DND-41 (cell line): ENCODE data around the gene PCDH8.

Source experiments
- ATAC-seq: fragments of 200-7000 bp; cut with Tn5 transposase; 3 replicates; pipeline ENCODE4 v1.9.1; 2021; ENCODE audit warnings: low read depth; ENCODE audit not compliant: insufficient read depth
- DNase-seq: peaks from one replicate; pipeline ENCODE4 v3.0.0-alpha.2; 2020
- H2AFZ ChIP-seq: 2 replicates; pipeline ENCODE4 v1.6.0; 2012; ENCODE audit warnings: low read depth, low read length
- H3K27ac ChIP-seq: 2 replicates; pipeline ENCODE4 v1.5.1; 2012; ENCODE audit warnings: low read length, inconsistent platforms
- H3K27me3 ChIP-seq: fragments of 200-600 bp; sonication (generic); 2 replicates; pipeline ENCODE4 v1.6.0; 2012; ENCODE audit warnings: low read length, mild to moderate bottlenecking, inconsistent platforms; ENCODE audit not compliant: insufficient read depth, poor library complexity
- H3K36me3 ChIP-seq: 2 replicates; pipeline ENCODE4 v1.5.1; 2012; ENCODE audit warnings: low read length, inconsistent platforms; ENCODE audit not compliant: insufficient read depth
- H3K4me1 ChIP-seq: 2 replicates; pipeline ENCODE4 v1.5.1; 2012; ENCODE audit warnings: mild to moderate bottlenecking, low read length; ENCODE audit not compliant: insufficient read depth
- H3K4me2 ChIP-seq: 2 replicates; pipeline ENCODE4 v1.6.0; 2012; ENCODE audit warnings: mild to moderate bottlenecking, moderate library complexity, low read length, inconsistent platforms; ENCODE audit not compliant: insufficient read depth
- H3K4me3 ChIP-seq, 2 experiments: fragments of 200-600 bp in 1 of 2; shearing (Covaris generic) in 1 of 2; 2 replicates each; pipeline ENCODE4 v1.5.1; 2012 to 2016; ENCODE audit warnings: inconsistent platforms in 2 of 2, low read length in 2 of 2, mild to moderate bottlenecking in 2 of 2, low read depth in 1 of 2, moderate library complexity in 1 of 2
- H3K79me2 ChIP-seq: 2 replicates; pipeline ENCODE4 v1.6.0; 2012; ENCODE audit warnings: low read length, inconsistent platforms; ENCODE audit not compliant: insufficient read depth
- H3K9ac ChIP-seq: 2 replicates; pipeline ENCODE4 v1.6.0; 2012; ENCODE audit warnings: low read depth, mild to moderate bottlenecking, inconsistent platforms, low read length, moderate library complexity
- H3K9me3 ChIP-seq: 2 replicates; pipeline ENCODE4 v1.5.1; 2012; ENCODE audit warnings: low read length, moderate library complexity, mild to moderate bottlenecking, inconsistent platforms; ENCODE audit not compliant: insufficient read depth, severe bottlenecking
- H4K20me1 ChIP-seq: 2 replicates; pipeline ENCODE4 v1.6.0; 2012; ENCODE audit warnings: low read length; ENCODE audit not compliant: insufficient read depth
- EZH2 ChIP-seq: IDR thresholded peaks from 3 replicates; pipeline ENCODE4 v1.6.1; 2012; ENCODE audit warnings: borderline replicate concordance, low read depth, mild to moderate bottlenecking, moderate library complexity, low read length, inconsistent platforms; ENCODE audit not compliant: severe bottlenecking
- TF ChIP-seq, protein P1 (sequence below): IDR thresholded peaks from 2 replicates; pipeline ENCODE4 v1.5.1; 2012; ENCODE audit warnings: borderline replicate concordance, low read length, moderate library complexity, mild to moderate bottlenecking; ENCODE audit not compliant: poor library complexity, severe bottlenecking; ENCODE audit errors: extremely low read depth

PCDH8 gene

DNA sequence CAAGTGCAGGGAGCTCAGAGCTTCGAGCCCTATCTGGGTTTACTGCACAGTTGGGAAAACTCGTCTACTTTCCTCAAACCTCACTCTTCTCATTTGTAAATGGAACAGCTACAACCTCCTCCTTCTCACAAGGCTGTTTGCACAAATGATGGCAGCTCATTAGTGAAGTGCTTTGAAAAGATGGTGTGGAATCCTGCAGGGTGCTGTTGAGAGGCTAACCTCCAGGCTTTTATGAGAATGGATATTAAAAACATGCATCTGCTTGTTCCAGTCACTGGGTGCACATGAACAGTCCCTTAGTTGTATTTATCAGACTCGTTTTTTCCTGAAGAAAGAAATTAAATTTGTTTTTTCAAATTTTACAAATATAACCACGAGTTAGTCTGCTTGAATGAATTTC lies 36.6 kb downstream of the PCDH8 start:
- no peak overlapping the region for H3K9ac ChIP-seq
- no peaks in the 10 kb centered on the region for H3K27me3 ChIP-seq
- H2AFZ ChIP-seq, result no peak overlapping the region
- DNase-seq (no peak), ATAC-seq (no peak)
- H4K20me1 ChIP-seq, result no peaks in the 10 kb centered on the region
- H3K27ac ChIP-seq, result no peak overlapping the region
- H3K4me2 ChIP-seq, result no peak overlapping the region
- no peaks in the 10 kb centered on the region for H3K9me3 ChIP-seq
- H3K79me2 ChIP-seq, result no peaks in the 10 kb centered on the region
- TF ChIP-seq, protein P1, sequence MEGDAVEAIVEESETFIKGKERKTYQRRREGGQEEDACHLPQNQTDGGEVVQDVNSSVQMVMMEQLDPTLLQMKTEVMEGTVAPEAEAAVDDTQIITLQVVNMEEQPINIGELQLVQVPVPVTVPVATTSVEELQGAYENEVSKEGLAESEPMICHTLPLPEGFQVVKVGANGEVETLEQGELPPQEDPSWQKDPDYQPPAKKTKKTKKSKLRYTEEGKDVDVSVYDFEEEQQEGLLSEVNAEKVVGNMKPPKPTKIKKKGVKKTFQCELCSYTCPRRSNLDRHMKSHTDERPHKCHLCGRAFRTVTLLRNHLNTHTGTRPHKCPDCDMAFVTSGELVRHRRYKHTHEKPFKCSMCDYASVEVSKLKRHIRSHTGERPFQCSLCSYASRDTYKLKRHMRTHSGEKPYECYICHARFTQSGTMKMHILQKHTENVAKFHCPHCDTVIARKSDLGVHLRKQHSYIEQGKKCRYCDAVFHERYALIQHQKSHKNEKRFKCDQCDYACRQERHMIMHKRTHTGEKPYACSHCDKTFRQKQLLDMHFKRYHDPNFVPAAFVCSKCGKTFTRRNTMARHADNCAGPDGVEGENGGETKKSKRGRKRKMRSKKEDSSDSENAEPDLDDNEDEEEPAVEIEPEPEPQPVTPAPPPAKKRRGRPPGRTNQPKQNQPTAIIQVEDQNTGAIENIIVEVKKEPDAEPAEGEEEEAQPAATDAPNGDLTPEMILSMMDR, result no peak
- no peak for TF ChIP-seq EZH2
- peaks cover 21% of the 10 kb centered on the region for H3K4me1 ChIP-seq
- H3K36me3 ChIP-seq, result no peaks in the 10 kb centered on the region
- H3K4me3 ChIP-seq, result no peak overlapping the region

DNA sequence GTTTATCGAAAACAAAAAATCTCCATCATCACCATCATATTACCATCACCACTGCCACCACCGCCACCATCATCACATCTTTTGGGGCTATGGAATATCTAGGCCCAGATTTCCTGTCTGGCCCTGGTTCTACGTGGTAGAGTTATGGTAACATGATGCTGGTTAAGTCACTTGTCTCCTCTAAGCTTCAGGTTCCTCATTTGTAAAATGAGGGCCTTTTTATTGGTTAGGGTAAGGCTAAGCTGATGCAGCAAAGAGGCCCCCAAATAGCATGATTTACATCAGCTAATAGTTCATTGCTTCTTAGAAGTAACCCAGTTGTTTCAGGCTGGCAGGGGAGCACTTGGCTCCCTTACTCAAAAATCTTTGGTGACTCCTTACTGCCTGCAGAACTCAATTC lies 37.9 kb downstream of the PCDH8 start:
- Histone ChIP-seq H2AFZ (peak overlapping the region; percentile 41; the same call in 1 of the 2 replicates), H3K4me3 (no peak overlapping the region), H3K79me2 (no peaks in the 10 kb centered on the region), H3K4me1 (peaks cover 21% of the 10 kb centered on the region), H3K4me2 (no peak overlapping the region), H3K9ac (no peak overlapping the region), H3K27ac (peak overlapping the region; percentile 9; the same call in 1 of the 2 replicates), H4K20me1 (no peaks in the 10 kb centered on the region), H3K9me3 (no peaks in the 10 kb centered on the region), H3K27me3 (no peaks in the 10 kb centered on the region), H3K36me3 (no peaks in the 10 kb centered on the region)
- no peak for DNase-seq
- no peak for ATAC-seq
- no peak for TF ChIP-seq EZH2
- TF ChIP-seq, protein P1, result no peak

DNA sequence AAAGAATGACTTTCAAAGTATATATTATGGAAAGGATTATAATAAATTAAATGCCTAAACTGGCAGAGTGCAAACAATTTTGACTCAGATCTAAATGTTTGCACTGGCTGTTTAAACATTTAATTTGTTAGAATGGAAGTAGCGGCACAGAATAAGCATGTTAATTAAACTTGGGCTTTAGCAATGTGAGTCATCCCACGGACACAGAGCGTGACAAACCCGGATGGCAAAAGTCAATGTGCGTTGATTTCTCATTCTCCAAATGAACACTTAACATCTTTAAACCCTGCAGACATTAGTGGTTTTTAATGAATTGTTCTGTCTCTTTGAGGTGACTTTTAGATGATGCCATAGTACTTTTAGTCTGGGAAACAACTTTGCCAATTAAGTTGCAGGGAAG lies 38.4 kb downstream of the PCDH8 start:
- DNase-seq (no peak), ATAC-seq (no peak)
- H3K4me1 ChIP-seq, result peaks cover 21% of the 10 kb centered on the region
- TF ChIP-seq, protein P1, result no peak
- TF ChIP-seq EZH2, result no peak
- H3K4me2 ChIP-seq, result peak overlapping the region; percentile 45; the same call in 1 of the 2 replicates
- no peaks in the 10 kb centered on the region for H4K20me1 ChIP-seq
- H3K4me3 ChIP-seq, result no peak overlapping the region
- no peaks in the 10 kb centered on the region for H3K36me3 ChIP-seq
- H3K27me3 ChIP-seq, result peaks cover 3% of the 10 kb centered on the region
- H3K79me2 ChIP-seq, result no peaks in the 10 kb centered on the region
- no peaks in the 10 kb centered on the region for H3K9me3 ChIP-seq
- H2AFZ ChIP-seq, result 0 out of 2 replicates have a peak overlapping the region, but pooled peaks have one; percentile 6
- H3K9ac ChIP-seq, result no peak overlapping the region
- H3K27ac ChIP-seq, result peak overlapping the region; percentile 37
